ENCODE data around the gene GPANK1. TPM values are rescaled to one million over a fixed set of nuclear protein-coding genes. Genes with fewer than 3 reads are reported as not detected.

The GPANK1 gene
- total RNA-seq, 1 experiment from 2014 or later, result 26.8 TPM

- Histone ChIP-seq H3T11ph (ENCODE audit: low read length) (no peak overlapping the region), H3K18ac (ENCODE audit: insufficient read length, low read depth, low read length) (no peak overlapping the region), H2AK5ac (ENCODE audit: insufficient read length, low read length) (no peak overlapping the region), H3K27ac (ENCODE audit: insufficient read length, low read depth, low read length) (no peak overlapping the region), H3K4ac (ENCODE audit: low read depth, low read length) (no peak overlapping the region), H4K5ac (ENCODE audit: insufficient read length, low read depth, low read length) (no peak overlapping the region), H2BK120ac (ENCODE audit: low read depth, low read length, poor library complexity, severe bottlenecking) (no peak overlapping the region), H2BK12ac (ENCODE audit: insufficient read length, low read depth, low read length) (no peak overlapping the region), H2AFZ (ENCODE audit: low read length) (no peak overlapping the region), H2BK20ac (ENCODE audit: low read depth, low read length, poor library complexity, severe bottlenecking) (no peak overlapping the region), H4K20me1 (ENCODE audit: control insufficient read depth, insufficient read depth, insufficient read length) (no peaks in the 10 kb centered on the region), H4K8ac (replicated peaks; ENCODE audit: insufficient read length, low read depth, low read length) (no peak overlapping the region), H3K14ac (ENCODE audit: insufficient read depth, low read length) (no peak overlapping the region), H2BK15ac (ENCODE audit: low read depth, low read length) (no peak overlapping the region), H3K9me3 (ENCODE audit: control insufficient read depth, low read depth, low read length) (no peaks in the 10 kb centered on the region), H2BK5ac (ENCODE audit: insufficient read length, low read length) (no peak overlapping the region), H4K91ac (ENCODE audit: insufficient read length, low read depth, low read length) (no peak overlapping the region), H3K79me2 (ENCODE audit: insufficient read depth, low read length) (no peaks in the 10 kb centered on the region), H3K4me2 (ENCODE audit: insufficient read depth, insufficient read length, low read length) (no peak overlapping the region), H3K56ac (ENCODE audit: insufficient read length, low read depth, low read length) (no peak overlapping the region), H3K23me2 (ENCODE audit: insufficient read length, low read depth, low read length, poor library complexity, severe bottlenecking) (peaks cover 12% of the 10 kb centered on the region), H3K9ac (ENCODE audit: extremely low read depth, insufficient read length, low read length) (no peak overlapping the region), H3K23ac (ENCODE audit: insufficient read length, low read depth, low read length) (no peak overlapping the region), H3K27me3 (ENCODE audit: insufficient read depth, low read length) (no peaks in the 10 kb centered on the region; the same call in 1 of the 2 replicates), H3K4me1 (ENCODE audit: insufficient read depth, low read length) (no peaks in the 10 kb centered on the region), H3K79me1 (ENCODE audit: insufficient read depth, low read depth, low read length, poor library complexity, severe bottlenecking) (no peaks in the 10 kb centered on the region)
- H3K9me3 Mint-ChIP-seq, result no peaks in the 10 kb centered on the region; a peak in 2 of 5 replicates
- H3K27me3 Mint-ChIP-seq (ENCODE audit: low read depth), result peaks cover 25% of the 10 kb centered on the region
- no peak overlapping the region for H3K27ac Mint-ChIP-seq
- H3K36me3 Mint-ChIP-seq (ENCODE audit: insufficient read depth in 1 of 3, low read depth in 3 of 3), result peaks cover 2 to 10% (median 5%) of the 10 kb centered on the region in 3 experiments; a peak in 6 of 7 replicates
- no peak for DNase-seq
- TF ChIP-seq CTCF (conservative IDR thresholded peaks at IDR 0.05), result no peak
- no peak overlapping the region for H3K4me3 Mint-ChIP-seq
- WGBS (ENCODE audit: extremely low coverage, insufficient read length, low lambda C conversion rate), result no CpG with 5 or more reads among the region's 8 CpGs
- peaks cover 12 to 17% of the 10 kb centered on the region in 2 experiments for H3K4me1 Mint-ChIP-seq
Observed at GRCh38 chr6:31677955-31678354, 13.2 kb upstream of the GPANK1 start.
